HepG2 (cell line): ENCODE results near the gene OGFR. TPM values are rescaled to one million over a fixed set of nuclear protein-coding genes. Genes with fewer than 3 reads are reported as not detected.

Source experiments
- AKAP8 ChIP-seq: sonication (generic); formaldehyde crosslinking; IDR thresholded peaks from 2 replicates; pipeline ENCODE4 v1.5.1; 2020; ENCODE audit warnings: mild to moderate bottlenecking, missing genetic modification reagents
- ARNT2 ChIP-seq: sonication (generic); formaldehyde crosslinking; IDR thresholded peaks from 2 replicates; pipeline ENCODE4 v1.8.0; 2022; ENCODE audit warnings: mild to moderate bottlenecking, low read depth, missing genetic modification reagents, moderate library complexity
- ATF7-NPFF ChIP-seq: sonication (generic); formaldehyde crosslinking; IDR thresholded peaks from 2 replicates; pipeline ENCODE4 v1.8.1; 2023; ENCODE audit warnings: mild to moderate bottlenecking, low read depth, missing genetic modification reagents, moderate library complexity
- JDP2 ChIP-seq: sonication (generic); formaldehyde crosslinking; IDR thresholded peaks from 2 replicates; pipeline ENCODE4 v1.8.1; 2022; ENCODE audit warnings: missing genetic modification reagents, borderline replicate concordance
- KDM3A ChIP-seq: IDR thresholded peaks from 2 replicates; pipeline ENCODE4 v1.6.1; 2018; ENCODE audit warnings: low read depth, missing compliant biosample characterization
- NFYC ChIP-seq: IDR thresholded peaks from 2 replicates; pipeline ENCODE4 v1.6.1; 2016; ENCODE audit warnings: missing genetic modification reagents, missing compliant biosample characterization
- NPAS2 ChIP-seq: sonication (generic); formaldehyde crosslinking; IDR thresholded peaks from 2 replicates; pipeline ENCODE4 v1.8.0; 2022; ENCODE audit warnings: mild to moderate bottlenecking, missing genetic modification reagents, borderline replicate concordance
- RCOR2 ChIP-seq: IDR thresholded peaks from 2 replicates; pipeline ENCODE4 v1.6.1; 2016; ENCODE audit warnings: missing biosample characterization, missing genetic modification reagents
- SNAI1 ChIP-seq: sonication (generic); formaldehyde crosslinking; IDR thresholded peaks from 2 replicates; pipeline ENCODE4 v1.5.0; 2020; ENCODE audit warnings: mild to moderate bottlenecking, missing genetic modification reagents, borderline replicate concordance
- SRSF9 ChIP-seq: fragments of 200-400 bp; formaldehyde crosslinking; IDR thresholded peaks from 2 replicates; pipeline ENCODE4 v1.6.1; 2018; ENCODE audit warnings: borderline replicate concordance, mild to moderate bottlenecking, low read depth, low read length; ENCODE audit not compliant: insufficient read depth, poor library complexity, severe bottlenecking
- TBX2 ChIP-seq: sonication (generic); formaldehyde crosslinking; IDR thresholded peaks from 2 replicates; pipeline ENCODE4 v1.5.0; 2020; ENCODE audit warnings: missing genetic modification reagents, mild to moderate bottlenecking, borderline replicate concordance
- TEAD3 ChIP-seq: optimal IDR thresholded peaks from 2 replicates; pipeline ENCODE3; 2016; ENCODE audit warnings: borderline replicate concordance
- TFDP2 ChIP-seq: sonication (generic); formaldehyde crosslinking; IDR thresholded peaks from 2 replicates; pipeline ENCODE4 v1.4.0; 2020; ENCODE audit warnings: missing genetic modification reagents
- ZEB1 ChIP-seq: IDR thresholded peaks from 2 replicates; pipeline ENCODE4 v1.6.1; 2012; ENCODE audit warnings: mild to moderate bottlenecking, low read depth, inconsistent platforms; ENCODE audit not compliant: insufficient replicate concordance
- ZFP90 ChIP-seq: sonication (generic); formaldehyde crosslinking; IDR thresholded peaks from 2 replicates; pipeline ENCODE4 v1.8.0; 2022; ENCODE audit warnings: missing genetic modification reagents, mild to moderate bottlenecking, inconsistent platforms, borderline replicate concordance
- ZNF263 ChIP-seq: sonication (generic); formaldehyde crosslinking; IDR thresholded peaks from 2 replicates; pipeline ENCODE4 v1.4.0; 2020; ENCODE audit warnings: missing genetic modification reagents
- ZNF326 ChIP-seq: sonication (generic); formaldehyde crosslinking; IDR thresholded peaks from 2 replicates; pipeline ENCODE4 v1.4.0; 2020; ENCODE audit warnings: missing genetic modification reagents, borderline replicate concordance
- ZNF441 ChIP-seq: sonication (generic); formaldehyde crosslinking; IDR thresholded peaks from 2 replicates; pipeline ENCODE4 v1.7.0; 2021; ENCODE audit warnings: missing genetic modification reagents, borderline replicate concordance
- ZNF614 ChIP-seq: IDR thresholded peaks from 2 replicates; pipeline ENCODE4 v1.6.1; 2018; ENCODE audit warnings: missing biosample characterization, missing genetic modification reagents, inconsistent platforms, borderline replicate concordance
- ZNF629 ChIP-seq: sonication (generic); formaldehyde crosslinking; conservative IDR thresholded peaks from 2 replicates; pipeline ENCODE4 v1.5.0; 2020; ENCODE audit warnings: missing genetic modification reagents
- ZNF839 ChIP-seq: sonication (generic); formaldehyde crosslinking; IDR thresholded peaks from 2 replicates; pipeline ENCODE4 v1.4.0; 2020; ENCODE audit warnings: missing genetic modification reagents, mild to moderate bottlenecking, borderline replicate concordance
- ZNF883 ChIP-seq: sonication (generic); formaldehyde crosslinking; IDR thresholded peaks from 2 replicates; pipeline ENCODE4 v1.5.1; 2020; ENCODE audit warnings: mild to moderate bottlenecking, missing genetic modification reagents; ENCODE audit errors: not compliant biosample characterization
- ZSCAN9 ChIP-seq: IDR thresholded peaks from 2 replicates; pipeline ENCODE4 v1.6.1; 2016; ENCODE audit warnings: borderline replicate concordance
- polyA plus RNA-seq, 8 experiments: library from polyadenylated mRNA; depleted of rRNA in 3 of 8; stranded (reverse) in 7 of 8; unstranded in 1 of 8; fragments of >200 nt; fragmentation: Illumina TruSeq in 4 of 8; extraction: Trizol in 4 of 8; gene quantifications; 2 replicates each; pipeline versions ENCODE4 v1.2.1 to v1.2.3, GENCODE V29; 2011 to 2016; ENCODE audit warnings: low read depth in 4 of 8, missing spikeins in 1 of 8, mixed read lengths in 1 of 8; ENCODE audit not compliant: insufficient read depth in 1 of 8
- total RNA-seq, 5 experiments: library from RNA; depleted of rRNA; stranded (reverse); fragments of >200 nt; fragmentation: Illumina TruSeq; extraction: Trizol; gene quantifications; 2 replicates each; pipeline ENCODE4 v1.2.3, GENCODE V29; 2016; ENCODE audit warnings: low read depth in 1 of 5
- TF ChIP-seq, protein P1 (sequence below): sonication (generic); formaldehyde crosslinking; IDR thresholded peaks from 2 replicates; pipeline ENCODE4 v1.4.0; 2020; ENCODE audit warnings: missing genetic modification reagents
- TF ChIP-seq, protein P2 (sequence below): sonication (generic); formaldehyde crosslinking; IDR thresholded peaks from 2 replicates; pipeline ENCODE4 v1.4.0; 2020; ENCODE audit warnings: missing genetic modification reagents, mild to moderate bottlenecking, borderline replicate concordance
- TF ChIP-seq, protein P3 (sequence below): sonication (generic); formaldehyde crosslinking; IDR thresholded peaks from 2 replicates; pipeline ENCODE4 v1.9.0; 2021; ENCODE audit warnings: missing genetic modification reagents, mild to moderate bottlenecking, borderline replicate concordance
- TF ChIP-seq, protein P4 (sequence below): sonication (generic); formaldehyde crosslinking; IDR thresholded peaks from 2 replicates; pipeline ENCODE4 v1.4.0; 2020; ENCODE audit warnings: mild to moderate bottlenecking, missing genetic modification reagents

The OGFR gene
- total and polyA plus RNA-seq, 2 of the 13 experiments (the other 11 are each of a cell fraction or from before 2014, with no cell fraction given): 47.7 to 81.8 TPM

- TF ChIP-seq, protein P1, sequence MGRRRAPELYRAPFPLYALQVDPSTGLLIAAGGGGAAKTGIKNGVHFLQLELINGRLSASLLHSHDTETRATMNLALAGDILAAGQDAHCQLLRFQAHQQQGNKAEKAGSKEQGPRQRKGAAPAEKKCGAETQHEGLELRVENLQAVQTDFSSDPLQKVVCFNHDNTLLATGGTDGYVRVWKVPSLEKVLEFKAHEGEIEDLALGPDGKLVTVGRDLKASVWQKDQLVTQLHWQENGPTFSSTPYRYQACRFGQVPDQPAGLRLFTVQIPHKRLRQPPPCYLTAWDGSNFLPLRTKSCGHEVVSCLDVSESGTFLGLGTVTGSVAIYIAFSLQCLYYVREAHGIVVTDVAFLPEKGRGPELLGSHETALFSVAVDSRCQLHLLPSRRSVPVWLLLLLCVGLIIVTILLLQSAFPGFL (CRISPR knock-in tag): peak; percentile 83; the same call in 1 of the 2 replicates
- TF ChIP-seq ZNF614 (CRISPR knock-in tag) (peak; percentile 31; the same call in 1 of the 2 replicates), NFYC (CRISPR knock-in tag) (no peak), ZEB1 (no peak), ARNT2 (CRISPR knock-in tag) (no peak), NPAS2 (CRISPR knock-in tag) (no peak), TBX2 (CRISPR knock-in tag) (no peak; the same call in 1 of the 2 replicates), SNAI1 (no peak), ZNF263 (CRISPR knock-in tag) (no peak), TFDP2 (CRISPR knock-in tag) (no peak), ZNF839 (CRISPR knock-in tag) (peak; percentile 90; the same call in 1 of the 2 replicates), ZSCAN9 (CRISPR knock-in tag) (no peak), ZNF629 (no peak), ZNF441 (no peak), AKAP8 (no peak; the same call in 1 of the 2 replicates), ATF7-NPFF (CRISPR knock-in tag) (no peak), JDP2 (no peak), SRSF9 (no peak), ZFP90 (CRISPR knock-in tag) (0 out of 2 replicates have a peak, but pooled peaks have one; percentile 78), RCOR2 (CRISPR knock-in tag) (no peak), ZNF883 (CRISPR knock-in tag) (no peak), KDM3A (no peak), ZNF326 (CRISPR knock-in tag) (no peak), TEAD3 (CRISPR knock-in tag) (no peak)
- TF ChIP-seq, protein P2, sequence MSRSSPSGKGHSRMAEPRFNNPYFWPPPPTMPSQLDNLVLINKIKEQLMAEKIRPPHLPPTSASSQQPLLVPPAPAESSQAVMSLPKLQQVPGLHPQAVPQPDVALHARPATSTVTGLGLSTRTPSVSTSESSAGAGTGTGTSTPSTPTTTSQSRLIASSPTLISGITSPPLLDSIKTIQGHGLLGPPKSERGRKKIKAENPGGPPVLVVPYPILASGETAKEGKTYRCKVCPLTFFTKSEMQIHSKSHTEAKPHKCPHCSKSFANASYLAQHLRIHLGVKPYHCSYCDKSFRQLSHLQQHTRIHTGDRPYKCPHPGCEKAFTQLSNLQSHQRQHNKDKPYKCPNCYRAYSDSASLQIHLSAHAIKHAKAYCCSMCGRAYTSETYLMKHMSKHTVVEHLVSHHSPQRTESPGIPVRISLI (CRISPR knock-in tag): no peak
- TF ChIP-seq, protein P3, sequence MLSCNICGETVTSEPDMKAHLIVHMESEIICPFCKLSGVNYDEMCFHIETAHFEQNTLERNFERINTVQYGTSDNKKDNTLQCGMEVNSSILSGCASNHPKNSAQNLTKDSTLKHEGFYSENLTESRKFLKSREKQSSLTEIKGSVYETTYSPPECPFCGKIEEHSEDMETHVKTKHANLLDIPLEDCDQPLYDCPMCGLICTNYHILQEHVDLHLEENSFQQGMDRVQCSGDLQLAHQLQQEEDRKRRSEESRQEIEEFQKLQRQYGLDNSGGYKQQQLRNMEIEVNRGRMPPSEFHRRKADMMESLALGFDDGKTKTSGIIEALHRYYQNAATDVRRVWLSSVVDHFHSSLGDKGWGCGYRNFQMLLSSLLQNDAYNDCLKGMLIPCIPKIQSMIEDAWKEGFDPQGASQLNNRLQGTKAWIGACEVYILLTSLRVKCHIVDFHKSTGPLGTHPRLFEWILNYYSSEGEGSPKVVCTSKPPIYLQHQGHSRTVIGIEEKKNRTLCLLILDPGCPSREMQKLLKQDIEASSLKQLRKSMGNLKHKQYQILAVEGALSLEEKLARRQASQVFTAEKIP (CRISPR knock-in tag): no peak
- TF ChIP-seq, protein P4, sequence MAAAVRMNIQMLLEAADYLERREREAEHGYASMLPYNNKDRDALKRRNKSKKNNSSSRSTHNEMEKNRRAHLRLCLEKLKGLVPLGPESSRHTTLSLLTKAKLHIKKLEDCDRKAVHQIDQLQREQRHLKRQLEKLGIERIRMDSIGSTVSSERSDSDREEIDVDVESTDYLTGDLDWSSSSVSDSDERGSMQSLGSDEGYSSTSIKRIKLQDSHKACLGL (CRISPR knock-in tag): peak; percentile 64
Measured at GRCh38 chr20:62793757-62794006, 11.0 kb upstream of the OGFR start (continued).
